Activated CD8-positive, alpha-beta memory T cell treated with anti-CD3 and anti-CD28 coated beads, Interleukin-2, amount 50 U/mL, for 4 hours (primary cell): ENCODE measurements around the gene PPIAL4G.
A peak's percentile ranks its signal among the peaks of the same experiment; 100 is the strongest.
"Not testable (repeated sequence)": the region's sequence is repeated elsewhere in the genome, so short reads cannot be mapped to it uniquely, and the experiment has no call there.

ENCODE experiments used
- DNase-seq: peaks from one replicate; pipeline ENCODE4 v3.0.0-alpha.2; 2020

PPIAL4G gene

DNA sequence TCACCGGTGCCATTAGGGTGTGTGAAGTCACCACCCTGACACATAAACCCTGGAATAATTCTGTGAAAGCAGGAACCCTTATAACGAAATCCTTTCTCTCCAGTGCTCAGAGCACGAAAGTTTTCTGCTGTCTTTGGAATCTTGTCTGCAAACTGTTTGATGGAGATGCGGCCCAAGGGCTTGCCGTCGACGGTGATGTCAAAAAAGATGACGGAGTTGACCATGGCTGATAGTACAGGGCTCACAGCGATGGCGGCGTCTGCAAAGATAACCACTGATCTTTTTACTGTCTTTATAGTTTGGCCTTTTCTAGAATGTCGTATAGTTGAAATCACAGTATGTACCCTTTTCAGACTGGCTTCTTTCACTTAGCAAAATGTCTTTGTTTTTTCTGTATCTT lies at the start of gene PPIAL4G:
Gene PPIAL4G, minus strand, starts transcription at position 274 of the 400 bp plus-strand sequence. Its CDS starts 50 bp downstream, at position 224.
- DNase-seq: not testable (repeated sequence)

DNA sequence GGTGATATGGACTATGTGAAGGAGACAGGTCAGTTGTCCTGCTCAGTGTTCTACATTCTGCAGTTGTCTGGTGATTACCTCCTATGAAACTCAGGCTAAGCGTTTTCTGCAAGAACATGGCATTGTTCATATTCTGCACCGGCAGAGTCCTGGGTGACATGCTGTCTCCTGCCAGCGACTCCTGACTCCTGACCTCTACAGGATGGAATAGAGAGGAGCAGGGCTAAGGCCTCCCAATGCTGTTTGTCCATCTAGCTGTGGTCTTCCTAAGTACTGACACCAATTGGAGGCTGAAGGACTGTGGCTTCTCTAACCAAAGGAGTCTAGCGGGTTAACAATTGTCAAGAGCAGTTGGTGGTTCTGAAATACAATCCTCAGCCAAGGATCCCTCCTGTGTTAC lies 49.1 kb upstream of the PPIAL4G start:
- not testable (repeated sequence) for DNase-seq

DNA sequence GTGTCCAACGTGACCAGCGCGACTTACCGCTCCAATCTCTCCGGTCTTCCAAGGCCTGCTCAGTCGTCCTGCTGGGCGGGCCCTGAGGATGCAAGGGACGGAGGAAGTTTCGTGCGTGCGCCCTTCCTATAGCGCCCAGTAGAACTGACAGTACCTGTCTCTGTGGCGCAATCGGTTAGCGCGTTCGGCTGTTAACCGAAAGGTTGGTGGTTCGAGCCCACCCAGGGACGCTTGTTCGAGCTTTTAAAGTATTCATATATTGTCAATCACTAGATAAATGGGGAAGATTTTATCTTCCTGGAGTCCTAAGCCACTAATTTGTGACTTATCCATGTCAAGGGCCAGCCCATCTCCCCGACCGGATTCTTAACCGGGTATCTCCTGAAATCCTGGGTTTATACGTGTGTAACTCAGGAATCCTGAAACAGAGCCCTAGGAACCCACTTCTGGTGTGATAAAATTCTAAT lies 46.0 kb upstream of the PPIAL4G start:
- peak; percentile 66 for DNase-seq

DNA sequence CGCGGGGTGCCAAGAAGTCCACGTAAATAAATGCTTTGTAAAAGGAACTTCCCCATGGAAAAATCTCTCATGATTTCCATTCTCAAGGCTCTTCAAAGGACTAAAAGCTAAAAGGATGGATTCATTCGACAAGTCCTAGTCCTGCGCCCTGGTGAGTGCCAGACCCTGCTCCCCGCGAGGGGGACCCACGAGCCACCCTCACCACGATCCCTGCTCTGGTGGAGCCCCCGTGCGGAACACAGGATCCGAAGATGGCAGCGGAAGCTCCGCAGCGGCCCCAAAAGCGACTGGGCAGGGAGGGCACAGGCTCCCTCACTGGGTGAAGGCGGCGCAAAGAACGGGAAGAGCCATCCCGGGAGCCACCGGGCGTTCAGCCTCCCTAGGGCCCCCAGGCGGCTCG lies 45.5 kb upstream of the PPIAL4G start:
- not testable (repeated sequence) for DNase-seq

DNA sequence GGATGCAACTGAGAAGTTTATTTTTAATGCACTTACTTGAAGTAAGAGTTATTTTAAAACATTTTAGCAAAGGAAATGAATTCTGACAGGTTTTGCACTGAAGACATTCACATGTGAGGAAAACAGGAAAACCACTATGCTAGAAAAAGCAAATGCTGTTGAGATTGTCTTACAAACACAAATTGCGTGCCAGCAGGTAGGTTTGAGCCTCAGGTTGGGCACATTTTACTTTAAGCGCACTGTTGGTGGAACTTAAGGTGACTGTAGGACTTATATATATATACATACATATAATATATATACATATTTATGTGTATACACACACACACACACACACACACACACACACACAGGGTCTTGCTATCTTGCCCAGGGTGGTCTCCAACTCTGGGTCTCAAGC lies 43.5 kb upstream of the PPIAL4G start:
- DNase-seq: not testable (repeated sequence)

DNA sequence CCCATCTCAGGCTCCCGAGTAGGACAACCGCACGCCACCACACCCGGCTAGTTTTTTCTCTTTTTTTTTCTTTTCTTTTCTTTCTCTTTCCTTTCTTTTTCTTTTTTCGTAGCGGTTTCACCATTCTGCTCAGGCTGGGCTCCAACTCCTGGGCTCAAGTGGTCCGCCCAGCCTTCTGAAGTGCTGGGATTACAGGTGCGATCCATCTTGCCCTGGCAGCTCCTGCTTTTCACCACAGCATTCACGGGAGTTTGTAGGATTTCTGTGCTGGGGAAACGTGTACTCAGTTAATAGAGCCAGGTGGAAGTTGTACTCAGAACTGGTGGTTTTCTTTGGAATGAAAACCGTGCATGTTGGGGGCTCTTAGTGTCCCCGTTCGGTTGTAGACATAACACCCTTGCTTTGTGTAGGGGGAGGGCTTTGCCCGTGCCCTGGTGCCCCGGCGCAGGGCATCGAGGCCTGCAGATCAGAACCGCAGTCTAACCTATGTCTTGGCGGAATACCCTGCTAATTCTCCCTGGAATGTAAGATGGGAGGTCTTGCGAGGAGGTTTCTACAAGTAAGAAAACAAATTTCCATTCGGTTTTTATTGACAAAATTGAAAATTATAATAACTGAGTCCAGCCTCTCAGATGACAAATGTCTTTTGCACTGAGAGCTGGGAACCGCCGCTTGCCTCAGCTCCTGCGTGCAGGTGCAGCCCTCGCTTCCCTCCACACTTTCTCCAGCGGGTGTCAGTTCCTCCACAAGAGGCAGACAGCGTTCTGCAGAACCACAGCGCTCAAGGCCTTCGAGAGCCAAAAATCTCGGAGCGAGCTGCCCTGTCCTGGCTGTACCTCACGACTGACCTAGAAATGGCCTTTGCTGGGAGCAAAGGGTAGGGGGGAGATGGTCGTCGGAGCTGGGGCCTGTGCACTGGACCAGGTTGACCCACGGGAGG lies 40.4 kb upstream of the PPIAL4G start:
- DNase-seq: not testable (repeated sequence)

DNA sequence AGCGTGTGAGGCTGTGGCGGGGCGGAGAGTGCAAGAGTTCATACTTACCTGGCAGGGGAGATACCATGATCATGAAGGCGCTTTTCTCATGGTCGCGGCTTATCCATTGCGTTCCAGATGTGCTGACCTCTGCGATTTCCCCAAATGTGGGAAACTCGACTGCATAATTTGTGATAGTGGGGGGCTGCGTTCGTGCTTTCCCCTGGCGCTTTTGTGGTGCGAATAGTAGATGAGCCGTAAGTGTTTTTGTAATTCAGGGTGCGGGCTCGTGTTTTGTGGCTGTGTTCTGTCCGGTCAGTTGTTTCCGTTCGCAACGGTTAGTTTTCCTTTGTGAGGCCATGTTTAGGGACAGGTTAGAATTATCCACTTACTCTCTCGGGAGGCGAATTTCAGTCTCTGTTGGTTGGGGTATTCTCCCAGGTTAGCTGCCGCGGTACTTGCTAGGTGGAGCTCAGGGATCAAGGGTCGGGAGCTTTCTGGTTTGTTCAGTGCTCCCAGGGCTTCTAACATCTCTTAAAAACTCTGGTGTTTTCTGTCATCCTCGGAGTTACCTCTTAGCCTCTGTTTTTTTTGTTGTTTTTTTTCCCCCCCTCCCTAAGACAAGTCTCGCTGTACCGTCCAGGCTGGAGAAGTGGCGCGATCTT lies 39.6 kb upstream of the PPIAL4G start:
- peak; percentile 84 for DNase-seq

DNA sequence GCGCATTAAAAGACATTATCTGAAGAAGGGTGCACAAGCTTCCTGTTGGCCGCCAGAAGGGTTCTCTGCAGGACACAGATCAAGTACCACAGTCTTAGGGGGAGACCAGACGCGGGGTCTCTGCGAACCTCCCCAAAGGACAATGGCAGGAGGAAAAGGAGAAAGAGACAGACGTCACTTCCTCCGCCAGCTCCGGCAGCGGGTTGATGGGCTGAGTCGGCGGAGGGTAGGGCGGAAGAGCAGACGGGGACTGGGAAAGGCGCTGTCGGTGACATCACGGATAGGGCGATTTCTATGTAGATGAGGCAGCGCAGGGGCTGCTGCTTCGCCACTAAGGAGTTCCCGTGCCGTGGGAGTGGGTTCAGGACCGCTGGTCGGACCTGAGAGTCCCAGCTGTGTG lies 39.0 kb upstream of the PPIAL4G start:
- peak; percentile 77 for DNase-seq

DNA sequence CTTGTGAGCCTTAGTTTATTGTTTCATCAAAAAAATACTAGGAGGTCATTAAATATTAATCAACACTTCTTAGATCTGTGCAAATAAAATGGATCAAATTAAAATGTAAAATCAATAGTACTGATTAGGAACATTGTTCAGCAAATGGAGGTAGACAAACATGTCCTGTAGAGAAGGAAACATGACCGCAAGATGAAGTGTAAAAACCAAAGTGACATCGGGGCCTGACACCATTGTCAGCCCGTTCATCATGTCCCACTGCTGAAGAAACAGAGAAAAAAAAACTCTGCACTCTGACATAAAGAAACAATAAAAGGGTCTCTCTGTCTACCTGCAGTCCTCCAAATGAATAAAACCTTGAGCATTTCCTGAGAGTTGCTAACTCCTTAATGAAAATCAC lies 31.2 kb upstream of the PPIAL4G start:
- not testable (repeated sequence) for DNase-seq

DNA sequence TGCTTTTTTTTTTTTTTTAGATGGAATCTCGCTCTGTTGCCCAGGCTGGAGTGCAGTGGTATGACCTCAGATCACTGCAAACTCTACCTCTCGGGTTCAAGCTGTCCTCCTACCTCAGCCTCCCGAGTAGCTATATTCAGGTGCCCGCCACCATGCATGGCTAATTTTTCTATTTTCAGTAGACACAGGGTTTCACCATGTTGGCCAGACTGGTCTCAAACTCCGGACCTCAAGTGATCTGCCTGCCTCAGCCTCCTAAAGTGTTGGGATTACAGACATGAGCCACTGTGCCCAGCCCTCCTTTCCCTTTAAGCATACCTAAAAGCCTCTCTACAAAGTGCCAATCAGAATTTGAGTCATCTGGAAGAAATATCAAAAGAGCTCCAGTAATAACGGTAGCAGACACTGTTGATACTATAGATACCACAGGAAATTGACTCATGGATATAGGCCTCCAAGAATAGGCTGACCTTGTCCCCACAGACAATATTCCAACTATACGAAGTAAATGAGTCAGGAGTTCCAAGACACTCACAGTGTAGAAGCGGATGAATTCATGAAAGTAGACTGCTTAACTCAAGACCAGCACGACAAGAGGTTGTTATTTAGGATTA lies 29.6 kb upstream of the PPIAL4G start:
- not testable (repeated sequence) for DNase-seq

DNA sequence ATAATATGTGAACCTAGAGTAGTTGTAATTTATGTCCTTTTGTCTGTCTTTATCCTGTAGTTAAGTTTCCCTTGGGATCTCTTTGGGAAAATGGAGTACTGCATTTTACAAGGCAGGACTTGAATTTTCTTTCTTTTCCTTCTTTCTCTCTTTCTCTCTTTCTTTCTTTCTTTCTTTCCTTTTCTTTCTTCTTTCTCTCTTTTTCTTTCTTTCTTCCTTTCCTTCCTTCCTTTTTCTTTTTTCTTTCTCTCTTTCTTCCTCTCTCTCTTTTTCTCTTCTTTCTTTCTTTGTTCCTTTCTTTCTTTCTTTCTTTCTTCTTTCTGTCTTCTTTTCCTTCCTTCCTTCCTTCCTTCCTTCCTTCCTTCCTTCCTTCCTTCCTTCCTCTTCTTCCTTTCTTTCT lies 10.8 kb upstream of the PPIAL4G start:
- DNase-seq: not testable (repeated sequence)

DNA sequence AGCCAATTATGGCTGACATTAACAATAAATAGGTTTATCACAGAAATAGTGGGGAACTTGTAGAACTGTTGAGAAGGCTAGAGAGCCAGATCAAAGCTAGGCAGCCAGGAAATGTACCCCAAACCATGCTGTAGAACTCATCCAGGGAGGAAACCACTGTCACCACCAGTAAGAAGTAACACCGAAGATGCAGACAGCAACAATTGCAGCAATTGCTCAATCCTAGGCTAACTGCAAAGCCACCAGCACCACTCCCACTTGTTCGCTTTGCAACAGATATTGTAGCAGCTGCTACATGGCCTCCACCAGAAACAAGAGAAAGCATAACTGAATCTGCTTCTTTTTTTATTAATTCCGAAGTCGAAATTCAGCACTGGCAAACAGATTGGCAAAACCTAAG lies 2.0 kb downstream of the PPIAL4G start:
- DNase-seq: peak; percentile 23

DNA sequence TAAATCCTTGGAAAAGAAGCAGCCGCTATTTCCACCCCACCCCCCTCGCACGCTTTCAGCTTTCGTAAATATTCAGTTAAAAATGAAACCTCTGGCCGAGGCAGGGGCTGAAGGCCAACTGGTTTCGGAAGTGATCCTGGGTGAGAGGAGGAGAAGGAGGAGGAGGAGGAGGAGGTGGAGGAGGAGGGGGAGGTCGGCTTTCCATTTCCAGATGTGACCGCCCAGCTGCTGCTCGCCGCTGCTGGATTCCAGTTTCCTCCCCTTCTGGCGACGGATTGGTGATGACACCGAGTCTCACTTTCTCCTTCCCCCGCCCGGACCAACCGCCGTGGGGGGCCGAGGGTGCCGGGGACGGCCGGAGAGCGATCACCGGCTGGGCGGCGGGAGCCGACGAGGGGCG lies 23.4 kb downstream of the PPIAL4G start:
- not testable (repeated sequence) for DNase-seq

DNA sequence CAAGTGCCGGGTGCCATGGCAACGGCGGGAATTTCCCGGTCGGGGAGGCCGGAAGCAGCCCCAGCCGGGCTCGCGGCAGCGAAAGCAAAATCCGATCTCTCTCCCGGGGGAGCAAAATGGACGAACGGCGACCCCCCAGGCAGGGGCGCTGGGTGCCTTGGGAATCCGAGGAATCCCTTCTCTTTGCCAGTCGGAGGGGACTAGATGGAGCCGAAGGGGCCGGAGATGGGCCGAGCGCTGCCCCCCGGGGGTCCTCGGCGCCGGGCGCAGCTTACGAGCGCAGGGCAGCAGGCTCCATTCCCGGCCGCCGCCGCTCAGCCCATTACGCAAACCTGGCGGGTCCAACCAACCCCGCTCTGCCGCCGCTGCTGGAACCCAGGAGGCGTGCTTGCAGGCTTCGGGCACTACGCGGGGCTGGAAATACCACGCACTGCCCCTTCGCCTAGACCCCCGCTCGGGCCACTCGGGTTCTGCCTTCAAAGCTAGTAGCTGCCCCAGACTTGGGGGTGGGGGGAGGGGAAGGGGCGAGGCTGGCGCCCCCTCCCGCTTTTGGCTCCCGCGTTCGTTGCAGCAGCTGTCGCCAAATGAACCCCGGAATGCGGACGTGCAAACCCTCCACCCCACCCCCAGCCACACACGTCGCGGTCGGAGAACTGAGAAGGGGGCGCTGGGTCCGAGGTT lies 24.1 kb downstream of the PPIAL4G start:
- DNase-seq: peak; percentile 38

DNA sequence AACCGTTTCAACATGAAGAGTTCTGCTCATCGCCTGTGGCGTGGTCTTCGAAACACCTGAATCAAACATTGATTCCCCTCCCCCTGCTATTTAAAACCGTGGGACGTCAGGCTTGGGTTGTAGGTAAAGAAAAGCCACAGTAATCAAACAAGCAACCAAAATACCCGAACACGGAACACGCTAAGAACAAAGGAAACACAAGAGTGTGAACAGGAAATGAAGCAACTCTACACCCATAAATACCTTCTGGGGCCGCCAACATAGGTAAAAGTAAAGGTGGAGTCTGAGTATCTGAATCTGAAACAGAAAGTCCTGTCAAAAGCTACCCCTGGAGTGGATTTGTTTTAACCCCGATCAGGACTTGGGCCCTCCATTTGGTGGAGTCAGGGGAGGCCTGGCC lies 24.7 kb downstream of the PPIAL4G start:
- peak; percentile 48 for DNase-seq

DNA sequence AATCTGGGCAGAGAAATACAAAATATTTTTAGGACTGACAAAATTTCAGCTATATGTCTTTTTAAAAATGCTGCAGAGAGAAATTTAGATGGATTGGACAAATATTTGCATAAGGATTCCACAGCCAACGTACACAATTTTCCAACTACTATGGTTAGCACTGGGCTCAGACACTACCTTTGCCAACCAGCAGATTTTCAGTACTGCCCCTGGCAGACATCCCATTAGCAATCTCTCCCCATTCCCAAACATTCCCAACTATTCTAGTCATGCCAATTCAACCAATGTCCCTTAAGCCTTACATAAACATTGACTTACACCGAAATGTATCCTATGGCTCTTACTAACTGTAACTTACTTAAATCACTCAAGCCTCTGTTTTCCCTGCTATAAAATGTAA lies 30.3 kb downstream of the PPIAL4G start:
- not testable (repeated sequence) for DNase-seq

DNA sequence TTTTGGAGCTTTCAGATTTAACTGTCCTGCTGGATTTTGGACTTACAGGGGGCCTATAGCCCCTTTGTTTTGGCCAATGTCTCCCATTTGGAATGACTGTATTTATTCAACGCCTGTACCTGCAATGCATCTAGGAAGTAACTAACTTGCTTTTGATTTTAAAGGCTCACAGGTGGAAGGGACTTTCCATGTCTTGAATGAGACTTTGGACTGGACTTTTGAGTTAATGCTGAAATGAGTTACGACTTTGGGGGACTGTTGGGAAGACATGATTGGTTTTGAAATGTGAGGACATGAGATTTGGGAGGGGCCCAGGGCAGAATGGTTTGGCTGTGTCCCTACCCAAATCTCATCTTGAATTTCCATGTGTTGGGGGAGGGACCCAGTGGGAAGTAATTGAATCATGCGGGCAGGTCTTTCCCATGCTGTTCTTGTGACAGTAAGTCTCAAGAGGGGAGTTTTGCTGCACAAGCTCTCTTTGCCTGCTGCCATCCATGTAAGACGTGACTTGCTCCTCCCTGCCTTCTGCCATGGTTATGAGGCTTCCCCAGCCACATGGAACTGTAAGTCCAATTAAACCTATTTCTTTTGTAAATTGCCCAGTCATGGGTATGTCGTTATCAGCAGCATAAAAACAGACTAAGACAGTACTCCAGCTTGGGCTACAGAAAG lies 43.3 kb downstream of the PPIAL4G start:
- not testable (repeated sequence) for DNase-seq

DNA sequence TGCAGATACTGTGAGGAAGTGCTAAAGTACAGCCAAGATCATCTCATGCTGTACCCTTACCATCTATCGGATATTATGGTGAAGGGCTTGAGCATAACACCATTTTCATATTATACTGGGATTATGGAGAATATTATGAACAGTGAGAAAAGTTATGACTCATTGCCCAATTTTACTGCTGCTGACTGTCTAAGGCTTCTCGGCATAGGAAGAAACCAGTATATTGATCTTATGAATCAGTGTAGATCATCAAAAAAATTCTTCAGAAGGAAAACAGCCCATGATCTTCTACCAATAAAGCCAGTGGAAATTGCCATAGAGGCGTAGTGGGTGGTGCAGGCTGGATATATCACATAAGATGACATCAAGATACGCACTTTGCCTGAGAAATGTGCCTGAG lies 47.7 kb downstream of the PPIAL4G start:
- no peak for DNase-seq

DNA sequence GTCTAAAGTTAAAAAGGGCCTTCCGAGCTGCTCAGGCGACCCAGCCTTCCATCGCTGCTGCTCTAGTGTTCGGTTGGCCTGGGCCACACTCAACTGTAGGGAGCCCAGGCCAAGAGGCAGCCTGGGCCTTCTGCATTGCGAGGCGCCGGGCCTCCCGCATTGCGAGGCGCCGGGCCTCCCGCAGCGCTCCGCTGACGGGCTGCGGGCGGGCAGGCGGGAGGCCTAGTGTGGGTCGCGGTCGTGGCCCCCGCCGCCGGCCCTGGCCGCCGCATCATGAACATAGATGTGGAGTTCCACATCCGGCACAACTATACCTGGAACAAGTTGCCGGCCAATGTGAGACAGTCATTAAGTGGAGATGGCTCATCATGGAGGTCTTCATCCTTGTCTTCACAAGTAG lies 48.3 kb downstream of the PPIAL4G start:
- no peak for DNase-seq

DNA sequence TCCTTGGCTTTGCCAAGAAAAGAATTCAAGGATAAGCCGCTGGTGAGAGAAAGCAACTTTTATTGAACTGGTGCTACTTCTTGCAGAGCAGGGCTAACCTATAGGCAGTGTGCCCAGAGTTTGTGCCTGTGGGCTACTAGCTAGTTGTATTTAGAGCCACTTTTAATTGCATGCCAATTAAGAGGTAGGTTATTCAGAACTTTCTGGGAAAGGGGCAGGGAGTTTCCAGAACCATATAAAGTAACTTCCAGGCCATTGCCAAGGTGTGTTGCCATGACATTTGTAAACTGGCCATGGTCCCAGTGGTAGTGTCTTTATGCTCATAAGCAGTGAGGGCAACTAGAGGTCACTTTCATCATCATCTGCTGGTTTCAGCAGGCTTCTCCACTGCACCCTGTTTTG lies 50.2 kb downstream of the PPIAL4G start:
- not testable (repeated sequence) for DNase-seq
